HepG2 (cell line): ENCODE data around the gene ADAP2. TPM values are rescaled to one million over a fixed set of nuclear protein-coding genes. Genes with fewer than 3 reads are reported as not detected.

Experiments used
- ATAC-seq: fragments of 200-7000 bp; cut with Tn5 transposase; 3 replicates; pipeline ENCODE4 v1.9.1; 2020; ENCODE audit warnings: mild to moderate bottlenecking, moderate library complexity
- BruUV-seq: library from RNA; stranded (reverse); fragments of 400-500 nt; replicated peaks from 2 replicates; lab custom pipeline; 2021; lab: Mats Ljungman, UMichigan
- CTCF ChIA-PET: fragments of 300-600 bp; formaldehyde crosslinking; extraction: SDS; loops from one replicate; lab custom pipeline; 2021; ENCODE audit warnings: low total read pairs, inconsistent platforms, low intra/inter-chr PET ratio; lab: Yijun Ruan, JAX
- POLR2A ChIA-PET: fragments of 350-600 bp; sonication (Branson Sonifier 250); formaldehyde crosslinking; loops from one replicate; lab custom pipeline; 2020; ENCODE audit warnings: antibody characterized with exemption, inconsistent platforms; lab: Yijun Ruan, JAX
- DNase-seq: peaks from one replicate; pipeline ENCODE4 v3.0.0-alpha.2; 2015; ENCODE audit warnings: low spot score
- FAIRE-seq: peaks from 3 replicates; lab custom pipeline; 2011; peaks lifted over from hg19 to GRCh38; lab: Jason Lieb, UNC
- H2AFZ ChIP-seq: one replicate; pipeline ENCODE4 v1.6.1; 2011; ENCODE audit warnings: low read length, inconsistent platforms
- H3K27ac ChIP-seq: fragments of 300-600 bp; 3 replicates; pipeline ENCODE4 v1.8.0; 2011; ENCODE audit warnings: mixed run types, mild to moderate bottlenecking, mixed read lengths, low read length, inconsistent platforms; ENCODE audit not compliant: insufficient read depth; ENCODE audit errors: extremely low read length
- H3K27me3 ChIP-seq, 2 experiments: fragments of 200-600 bp in 1 of 2; 2 replicates in 1 of 2; 3 replicates in 1 of 2; pipeline versions ENCODE4 v1.6.0 to v1.8.0; 2011; ENCODE audit warnings: low read length in 2 of 2, mild to moderate bottlenecking in 2 of 2, moderate library complexity in 2 of 2, inconsistent platforms in 1 of 2; ENCODE audit not compliant: insufficient read depth in 2 of 2, control insufficient read depth in 1 of 2
- H3K36me3 ChIP-seq, 2 experiments: fragments of 200-600 bp in 1 of 2; replicated peaks in 1 of 2; 2 replicates in 1 of 2; 3 replicates in 1 of 2; pipeline versions ENCODE4 v1.5.1 to v1.8.0; 2011; ENCODE audit warnings: low read length in 2 of 2, inconsistent platforms in 1 of 2; ENCODE audit not compliant: insufficient read depth in 2 of 2, control insufficient read depth in 1 of 2
- H3K4me1 ChIP-seq: 2 replicates; pipeline ENCODE4 v1.5.1; 2012; ENCODE audit warnings: low read length, inconsistent platforms; ENCODE audit not compliant: insufficient read depth
- H3K4me2 ChIP-seq: 2 replicates; pipeline ENCODE4 v1.6.0; 2011; ENCODE audit warnings: low read depth, low read length, inconsistent platforms
- H3K4me3 ChIP-seq, 3 experiments: fragments of 200-600 bp in 1 of 3; sonication (generic), shearing (Covaris generic) in 1 of 3; replicated peaks in 1 of 3; 2 replicates each; pipeline ENCODE4 v1.5.1; 2011 to 2016; ENCODE audit warnings: low read length in 3 of 3, inconsistent platforms in 2 of 3, low read depth in 2 of 3, mild to moderate bottlenecking in 2 of 3, control low read depth in 1 of 3, mixed read lengths in 1 of 3; ENCODE audit not compliant: insufficient read depth in 1 of 3
- H3K79me2 ChIP-seq: one replicate; pipeline ENCODE4 v1.6.1; 2011; ENCODE audit warnings: low read length, inconsistent platforms; ENCODE audit not compliant: insufficient read depth
- H3K9ac ChIP-seq: 2 replicates; pipeline ENCODE4 v1.6.0; 2011; ENCODE audit warnings: mild to moderate bottlenecking, low read depth, low read length, inconsistent platforms; ENCODE audit not compliant: insufficient read depth
- H3K9me3 ChIP-seq: 2 replicates; pipeline ENCODE4 v1.5.1; 2012; ENCODE audit warnings: mild to moderate bottlenecking, low read length
- H4K20me1 ChIP-seq: 2 replicates; pipeline ENCODE4 v1.6.0; 2011; ENCODE audit warnings: inconsistent platforms, mild to moderate bottlenecking, low read length, moderate library complexity; ENCODE audit not compliant: insufficient read depth
- CCDC6 ChIP-seq: sonication (generic); formaldehyde crosslinking; IDR thresholded peaks from 2 replicates; pipeline ENCODE4 v1.8.1; 2022; ENCODE audit warnings: mild to moderate bottlenecking, missing genetic modification reagents, moderate library complexity
- CHD2 ChIP-seq: IDR thresholded peaks from 2 replicates; pipeline ENCODE4 v1.6.1; 2011; ENCODE audit warnings: low read depth, low read length, improper control_type of control experiment
- HMGA1 ChIP-seq: sonication (generic); formaldehyde crosslinking; conservative IDR thresholded peaks from 2 replicates; pipeline ENCODE4 v1.4.0; 2020; ENCODE audit warnings: missing genetic modification reagents
- JDP2 ChIP-seq: sonication (generic); formaldehyde crosslinking; IDR thresholded peaks from 2 replicates; pipeline ENCODE4 v1.8.1; 2022; ENCODE audit warnings: missing genetic modification reagents, borderline replicate concordance
- KDM1A ChIP-seq: IDR thresholded peaks from 2 replicates; pipeline ENCODE4 v1.6.1; 2016; ENCODE audit warnings: missing compliant biosample characterization
- MBD4 ChIP-seq: IDR thresholded peaks from 2 replicates; pipeline ENCODE4 v1.6.1; 2012; ENCODE audit warnings: low read length, inconsistent platforms, borderline replicate concordance
- MXD3 ChIP-seq: IDR thresholded peaks from 2 replicates; pipeline ENCODE4 v1.6.1; 2016; ENCODE audit warnings: mild to moderate bottlenecking, missing biosample characterization, missing genetic modification reagents
- MYPOP ChIP-seq: sonication (generic); formaldehyde crosslinking; IDR thresholded peaks from 2 replicates; pipeline ENCODE4 v1.8.1; 2023; ENCODE audit warnings: mild to moderate bottlenecking, moderate library complexity, missing genetic modification reagents
- THYN1 ChIP-seq: sonication (generic); formaldehyde crosslinking; IDR thresholded peaks from 2 replicates; pipeline ENCODE4 v1.8.1; 2023; ENCODE audit warnings: low read depth, mild to moderate bottlenecking, moderate library complexity, missing genetic modification reagents, borderline replicate concordance
- ZMYM3 ChIP-seq: sonication (generic); formaldehyde crosslinking; IDR thresholded peaks from 2 replicates; pipeline ENCODE4 v1.5.1; 2020; ENCODE audit warnings: mild to moderate bottlenecking, missing genetic modification reagents
- ZNF335 ChIP-seq: sonication (generic); formaldehyde crosslinking; IDR thresholded peaks from 2 replicates; pipeline ENCODE4 v1.4.0; 2020; ENCODE audit warnings: missing genetic modification reagents
- ZNF629 ChIP-seq: sonication (generic); formaldehyde crosslinking; conservative IDR thresholded peaks from 2 replicates; pipeline ENCODE4 v1.5.0; 2020; ENCODE audit warnings: missing genetic modification reagents
- ZNF639 ChIP-seq: conservative IDR thresholded peaks from 2 replicates; pipeline ENCODE4 v1.6.1; 2018; ENCODE audit warnings: missing genetic modification reagents
- in situ Hi-C: cut with HindIII; loops from 2 replicates; pipeline ENCODE4 v1.10.0; 2017; ENCODE audit warnings: low pct_unique_long_range_greater_than_20kb; ENCODE audit not compliant: extremely low pct_ligation_motif_present
- intact Hi-C: fragments of 100-400 bp; cut with micrococcal nuclease; formaldehyde crosslinking; loops from one replicate; pipeline ENCODE4 v1.10.0; 2022; ENCODE audit not compliant: unreplicated experiment
- polyA plus RNA-seq, 8 experiments: library from polyadenylated mRNA; depleted of rRNA in 3 of 8; stranded (reverse) in 7 of 8; unstranded in 1 of 8; fragments of >200 nt; fragmentation: Illumina TruSeq in 4 of 8; extraction: Trizol in 4 of 8; gene quantifications; 2 replicates each; pipeline versions ENCODE4 v1.2.1 to v1.2.3, GENCODE V29; 2011 to 2016; ENCODE audit warnings: low read depth in 4 of 8, missing spikeins in 1 of 8, mixed read lengths in 1 of 8; ENCODE audit not compliant: insufficient read depth in 1 of 8
- total RNA-seq, 5 experiments: library from RNA; depleted of rRNA; stranded (reverse); fragments of >200 nt; fragmentation: Illumina TruSeq; extraction: Trizol; gene quantifications; 2 replicates each; pipeline ENCODE4 v1.2.3, GENCODE V29; 2016; ENCODE audit warnings: low read depth in 1 of 5

The ADAP2 gene
- total and polyA plus RNA-seq, 2 of the 13 experiments (the other 11 are each of a cell fraction or from before 2014, with no cell fraction given) = 0.51 to 0.70 TPM

GRCh38 chr17:30915833-30916611, 5.7 kb upstream of the ADAP2 start (continued):
- TF ChIP-seq JDP2 (CRISPR knock-in tag) = no peak
- no peak for TF ChIP-seq CHD2
- no peak for TF ChIP-seq CCDC6 (CRISPR knock-in tag)
- TF ChIP-seq MBD4 = no peak
- TF ChIP-seq ZNF335 (CRISPR knock-in tag) = no peak
- no peak for TF ChIP-seq MXD3
- TF ChIP-seq MYPOP (CRISPR knock-in tag) = no peak; the same call in 1 of the 2 replicates
- no peak for TF ChIP-seq THYN1 (CRISPR knock-in tag)

GRCh38 chr17:30917050-30917449, 4.7 kb upstream of the ADAP2 start:
- DNase-seq = no peak
- Histone ChIP-seq H3K9ac (no peak overlapping the region), H3K9me3 (no peaks in the 10 kb centered on the region), H2AFZ (no peak overlapping the region), H4K20me1 (no peaks in the 10 kb centered on the region), H3K4me2 (no peak overlapping the region), H3K4me1 (peaks cover 39% of the 10 kb centered on the region), H3K27ac (no peak overlapping the region), H3K4me3 (no peak overlapping the region), H3K79me2 (no peaks in the 10 kb centered on the region), H3K36me3 (no peaks in the 10 kb centered on the region), H3K27me3 (peaks cover 0 to 19% of the 10 kb centered on the region in 2 experiments; a peak in 2 of 5 replicates)
- CTCF ChIA-PET = no interaction called here
- BruUV-seq = no TSS peak
- intact Hi-C loops = no loop called here
- POLR2A ChIA-PET = no interaction called here
- no peak for FAIRE-seq
- in situ Hi-C loops = no loop called here
- peak; percentile 89 for TF ChIP-seq ZNF629 (CRISPR knock-in tag)
- TF ChIP-seq KDM1A (CRISPR knock-in tag) = 0 out of 2 replicates have a peak, but pooled peaks have one; percentile 19
- 0 out of 2 replicates have a peak, but pooled peaks have one; percentile 41 for TF ChIP-seq ZMYM3 (CRISPR knock-in tag)
- no peak for TF ChIP-seq HMGA1 (CRISPR knock-in tag)
- no peak for TF ChIP-seq ZNF639 (CRISPR knock-in tag)
- no peak for ATAC-seq
